Upper lobe of right lung (tissue), 1 donor: ENCODE results near the gene UQCR11. TPM values are rescaled to one million over a fixed set of nuclear protein-coding genes. Genes with fewer than 3 reads are reported as not detected.

ENCODE experiments used
- ATAC-seq: fragments of 200-7000 bp; cut with Tn5 transposase; one replicate; pipeline ENCODE4 v1.9.1; 2020; ENCODE audit warnings: mild to moderate bottlenecking, moderate library complexity
- DNase-seq: peaks from one replicate; pipeline ENCODE4 v3.0.0-alpha.2; 2020
- H3K27ac ChIP-seq: fragments of 200-600 bp; one replicate; pipeline ENCODE4 v1.8.0; 2022
- H3K27me3 ChIP-seq: fragments of 200-600 bp; one replicate; pipeline ENCODE4 v1.8.0; 2022; ENCODE audit warnings: mild to moderate bottlenecking
- H3K36me3 ChIP-seq: fragments of 200-600 bp; one replicate; pipeline ENCODE4 v1.8.0; 2022
- H3K4me1 ChIP-seq: fragments of 200-600 bp; one replicate; pipeline ENCODE4 v1.8.0; 2022
- H3K4me3 ChIP-seq: fragments of 200-600 bp; one replicate; pipeline ENCODE4 v1.8.0; 2022; ENCODE audit warnings: mild to moderate bottlenecking
- H3K9me3 ChIP-seq: fragments of 200-600 bp; one replicate; pipeline ENCODE4 v1.8.0; 2022
- intact Hi-C: fragments of 100-400 bp; cut with DNase I; formaldehyde crosslinking; loops from one replicate; pipeline ENCODE4 v1.11.0; 2022
- total RNA-seq: library from RNA; stranded (reverse); fragmentation: NEBNext Ultra II Directional; extraction: Animal tissue kit (Norgen Biotek cat#: 25700); gene quantifications from one replicate; pipeline ENCODE4 v1.2.1, GENCODE V29; 2021
- TF ChIP-seq, protein P1 (sequence below): fragments of 200-600 bp; IDR thresholded peaks from one replicate; pipeline ENCODE4 v1.8.0; 2022; ENCODE audit warnings: antibody characterized with exemption
- donor health status: DM: no; HTN: yes; CAD: no; lungs with severe emphysema.

Gene UQCR11
- total RNA-seq, 1 donor from 2014 or later, result 167 TPM

DNA sequence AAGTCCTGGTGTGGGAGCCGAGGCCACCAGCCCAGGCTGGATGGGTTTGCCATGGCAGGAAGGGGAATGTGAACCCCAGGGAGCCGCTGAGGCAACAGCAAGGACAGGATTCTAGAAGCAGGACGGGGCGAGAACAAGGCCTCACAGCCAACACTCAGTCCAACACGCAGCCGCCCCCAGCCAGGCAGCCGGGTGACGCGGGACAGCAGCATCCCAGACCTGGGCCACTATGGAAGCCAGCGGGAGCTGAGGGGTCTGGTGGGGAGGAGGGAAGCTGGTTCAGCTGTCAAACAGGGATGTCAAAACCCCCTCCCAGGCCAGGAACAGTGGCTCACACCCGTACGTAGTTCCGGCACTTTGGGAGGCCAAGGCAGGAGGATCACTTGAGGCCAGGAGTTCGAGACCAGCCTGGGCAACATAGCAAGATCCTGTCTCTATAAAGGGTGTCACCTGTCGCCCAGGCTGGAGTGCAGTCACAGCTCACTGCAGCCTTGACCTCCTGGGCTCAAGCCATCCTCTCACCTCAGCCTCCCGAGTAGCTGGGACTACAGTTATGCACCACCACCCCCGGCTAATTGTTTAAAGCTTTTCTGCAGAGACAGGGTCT lies 43.9 kb downstream of the UQCR11 start:
- TF ChIP-seq, protein P1, sequence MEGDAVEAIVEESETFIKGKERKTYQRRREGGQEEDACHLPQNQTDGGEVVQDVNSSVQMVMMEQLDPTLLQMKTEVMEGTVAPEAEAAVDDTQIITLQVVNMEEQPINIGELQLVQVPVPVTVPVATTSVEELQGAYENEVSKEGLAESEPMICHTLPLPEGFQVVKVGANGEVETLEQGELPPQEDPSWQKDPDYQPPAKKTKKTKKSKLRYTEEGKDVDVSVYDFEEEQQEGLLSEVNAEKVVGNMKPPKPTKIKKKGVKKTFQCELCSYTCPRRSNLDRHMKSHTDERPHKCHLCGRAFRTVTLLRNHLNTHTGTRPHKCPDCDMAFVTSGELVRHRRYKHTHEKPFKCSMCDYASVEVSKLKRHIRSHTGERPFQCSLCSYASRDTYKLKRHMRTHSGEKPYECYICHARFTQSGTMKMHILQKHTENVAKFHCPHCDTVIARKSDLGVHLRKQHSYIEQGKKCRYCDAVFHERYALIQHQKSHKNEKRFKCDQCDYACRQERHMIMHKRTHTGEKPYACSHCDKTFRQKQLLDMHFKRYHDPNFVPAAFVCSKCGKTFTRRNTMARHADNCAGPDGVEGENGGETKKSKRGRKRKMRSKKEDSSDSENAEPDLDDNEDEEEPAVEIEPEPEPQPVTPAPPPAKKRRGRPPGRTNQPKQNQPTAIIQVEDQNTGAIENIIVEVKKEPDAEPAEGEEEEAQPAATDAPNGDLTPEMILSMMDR, result no peak
- DNase-seq, result no peak
- intact Hi-C loops, result no loop called here
- H3K4me3 ChIP-seq, result no peak overlapping the region
- H3K4me1 ChIP-seq, result no peaks in the 10 kb centered on the region
- no peak for ATAC-seq
- H3K36me3 ChIP-seq, result no peaks in the 10 kb centered on the region
- no peaks in the 10 kb centered on the region for H3K9me3 ChIP-seq
- H3K27me3 ChIP-seq, result no peaks in the 10 kb centered on the region
- H3K27ac ChIP-seq, result no peak overlapping the region

DNA sequence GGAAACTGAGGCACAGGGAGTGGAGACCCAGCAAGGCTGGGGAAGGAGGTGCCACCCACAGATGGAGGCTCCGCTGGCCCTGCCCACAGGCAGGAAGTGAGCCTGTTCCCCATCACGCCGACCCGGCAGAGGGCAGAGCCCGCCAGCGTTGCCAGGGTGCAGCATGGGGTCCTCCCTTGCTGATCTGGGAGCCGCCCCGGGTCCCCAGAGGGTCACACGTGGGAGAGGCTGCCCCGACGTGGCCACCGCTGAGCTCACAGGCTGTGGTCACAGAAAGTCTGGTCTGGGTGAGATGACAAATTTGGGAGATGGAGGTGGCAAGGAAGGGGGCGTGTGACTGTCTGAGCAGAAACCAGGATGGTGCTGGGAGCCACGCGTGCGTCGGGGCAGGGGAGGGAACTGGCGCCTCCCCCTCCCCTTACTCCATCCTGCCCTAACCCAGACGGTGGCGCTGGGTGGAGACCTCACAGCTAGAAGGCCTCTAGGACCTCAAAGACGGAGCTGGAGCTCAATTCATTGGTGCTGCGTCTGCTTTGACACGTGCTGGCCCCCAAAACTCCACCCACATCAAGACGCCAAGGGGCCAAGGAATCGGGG lies 44.9 kb downstream of the UQCR11 start:
- Histone ChIP-seq H3K4me3 (no peak overlapping the region), H3K27ac (no peak overlapping the region), H3K9me3 (no peaks in the 10 kb centered on the region), H3K36me3 (no peaks in the 10 kb centered on the region), H3K4me1 (no peaks in the 10 kb centered on the region), H3K27me3 (no peaks in the 10 kb centered on the region)
- TF ChIP-seq, protein P1, result no peak
- intact Hi-C loops, result no loop called here
- DNase-seq (no peak), ATAC-seq (no peak)

DNA sequence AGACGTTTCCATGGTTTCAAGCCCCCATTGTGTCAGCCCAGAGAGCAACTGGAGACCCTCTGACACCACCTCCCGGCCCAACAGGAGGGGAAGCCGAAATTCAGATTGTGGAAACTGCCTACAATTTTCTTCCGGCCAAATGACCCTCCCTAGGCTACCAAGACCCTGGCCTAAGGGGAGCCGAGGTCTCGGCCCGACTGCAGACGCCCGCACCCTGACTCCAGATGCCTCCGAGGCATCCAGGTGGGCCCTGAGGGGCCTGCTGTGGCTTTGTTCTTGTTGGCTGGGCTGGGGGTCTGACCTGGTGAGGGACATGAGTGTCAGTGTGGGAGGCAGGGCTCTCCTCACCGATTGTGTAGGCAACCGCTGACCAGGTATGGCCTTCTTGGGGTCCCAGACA lies 46.7 kb downstream of the UQCR11 start:
- Histone ChIP-seq H3K4me3 (no peak overlapping the region), H3K27ac (no peak overlapping the region), H3K4me1 (no peaks in the 10 kb centered on the region), H3K36me3 (no peaks in the 10 kb centered on the region), H3K27me3 (no peaks in the 10 kb centered on the region), H3K9me3 (no peaks in the 10 kb centered on the region)
- DNase-seq, result no peak
- intact Hi-C loops, result no loop called here
- no peak for ATAC-seq
- TF ChIP-seq, protein P1, result no peak

DNA sequence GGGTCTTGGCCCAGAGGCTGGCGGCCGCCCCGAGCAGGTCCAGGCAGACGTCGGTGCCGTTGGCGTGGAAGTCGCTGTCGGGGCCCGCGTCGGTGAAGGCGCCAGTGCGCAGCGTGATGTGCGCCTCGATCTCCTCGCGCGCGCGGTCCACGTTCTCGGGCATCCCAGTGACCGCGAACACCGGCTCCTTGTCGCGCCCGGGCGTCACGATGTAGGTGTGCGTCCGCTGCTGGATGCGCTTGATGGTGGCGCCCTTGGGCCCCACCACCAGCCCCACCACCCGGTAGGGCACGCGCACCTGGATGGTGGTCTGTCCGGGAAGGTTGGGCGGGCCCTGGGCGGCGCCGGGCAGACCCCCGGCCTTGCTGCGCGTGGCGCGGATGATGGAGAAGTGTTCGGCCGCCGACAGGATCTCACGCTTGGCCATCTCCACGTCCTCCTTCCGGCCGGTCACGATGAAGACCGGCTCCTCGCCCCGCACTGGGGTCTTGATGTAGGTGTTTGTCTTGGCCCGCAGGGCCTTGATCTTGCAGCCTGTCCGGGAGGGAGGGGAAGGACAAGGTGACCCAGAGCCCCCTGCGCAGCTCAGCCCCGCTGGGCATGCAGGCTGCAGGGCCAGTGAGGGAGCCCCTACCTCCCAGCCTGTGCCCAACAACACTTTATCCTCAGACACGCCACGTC lies 48.7 kb downstream of the UQCR11 start:
- intact Hi-C loops, result no loop called here
- no peaks in the 10 kb centered on the region for H3K27me3 ChIP-seq
- no peak overlapping the region for H3K4me3 ChIP-seq
- H3K4me1 ChIP-seq, result no peaks in the 10 kb centered on the region
- H3K36me3 ChIP-seq, result no peaks in the 10 kb centered on the region
- DNase-seq (no peak), ATAC-seq (no peak)
- TF ChIP-seq, protein P1, result no peak
- H3K27ac ChIP-seq, result no peak overlapping the region
- no peaks in the 10 kb centered on the region for H3K9me3 ChIP-seq

DNA sequence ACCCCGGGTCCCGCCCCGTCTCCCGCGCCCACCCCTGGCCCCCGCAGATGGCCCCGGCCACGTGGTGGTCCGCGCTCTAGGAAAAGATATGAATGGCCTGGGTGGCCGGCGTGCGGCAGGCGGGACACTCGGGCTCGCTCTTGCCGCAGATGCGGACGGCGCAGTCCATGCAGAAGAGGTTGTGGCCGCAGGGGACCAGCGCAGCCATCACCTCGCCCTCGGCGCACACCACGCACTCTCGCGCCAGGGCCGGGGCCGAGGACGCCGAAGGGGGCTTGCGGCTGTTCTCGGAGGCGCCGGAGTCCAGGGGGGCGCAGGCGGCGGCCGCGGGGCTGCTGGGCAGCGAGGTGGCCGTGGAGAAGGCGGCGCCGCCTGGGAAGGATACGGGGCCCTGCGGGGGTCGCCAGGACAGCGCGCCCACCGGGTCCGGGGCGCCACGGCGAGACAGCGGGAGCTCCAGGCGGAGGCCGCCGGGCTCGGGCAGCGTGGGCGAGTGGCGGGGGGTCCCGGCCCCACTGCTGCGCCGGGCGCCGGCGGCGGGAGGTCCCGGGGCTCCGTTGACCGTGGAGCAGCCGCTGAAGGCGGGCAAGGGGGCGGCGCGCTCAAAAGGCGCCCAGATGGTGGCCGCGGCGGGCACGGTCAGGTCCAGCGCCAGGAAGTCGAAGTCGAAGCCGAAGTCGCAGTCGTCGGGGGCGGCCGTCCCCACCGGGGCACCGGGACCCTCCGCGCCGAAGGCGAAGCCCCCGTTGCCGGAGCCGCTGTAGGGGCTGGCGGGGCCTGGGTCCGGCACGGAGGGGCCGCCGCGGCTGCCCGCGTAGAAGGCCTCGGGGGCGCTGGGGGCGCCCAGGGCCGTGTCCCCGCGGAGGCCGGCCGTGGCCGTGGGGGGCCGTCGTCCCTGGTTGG lies 49.5 kb downstream of the UQCR11 start:
- intact Hi-C loops, result no loop called here
- Histone ChIP-seq H3K27ac (no peak overlapping the region), H3K9me3 (no peaks in the 10 kb centered on the region), H3K36me3 (no peaks in the 10 kb centered on the region), H3K27me3 (no peaks in the 10 kb centered on the region), H3K4me3 (no peak overlapping the region), H3K4me1 (no peaks in the 10 kb centered on the region)
- TF ChIP-seq, protein P1, result no peak
- ATAC-seq (no peak), DNase-seq (no peak)
